T47D (cell line): Measurements from ENCODE around the gene FAAP20.

ENCODE experiments used
- DNase-seq, 2 experiments: peaks; one replicate each; pipeline versions ENCODE4 v3.0.0 to v3.0.0-alpha.2; 2011 to 2012; ENCODE audit warnings: low read depth in 1 of 2, low spot score in 1 of 2
- JUND ChIP-seq: IDR thresholded peaks from 2 replicates; pipeline ENCODE4 v1.6.1; 2012; ENCODE audit warnings: low read depth
- in situ Hi-C: cut with HindIII; loops from 2 replicates; pipeline ENCODE4 v1.10.0; 2016; ENCODE audit warnings: low sequenced_read_pairs, low pct_unique_long_range_greater_than_20kb

The FAAP20 gene

DNA sequence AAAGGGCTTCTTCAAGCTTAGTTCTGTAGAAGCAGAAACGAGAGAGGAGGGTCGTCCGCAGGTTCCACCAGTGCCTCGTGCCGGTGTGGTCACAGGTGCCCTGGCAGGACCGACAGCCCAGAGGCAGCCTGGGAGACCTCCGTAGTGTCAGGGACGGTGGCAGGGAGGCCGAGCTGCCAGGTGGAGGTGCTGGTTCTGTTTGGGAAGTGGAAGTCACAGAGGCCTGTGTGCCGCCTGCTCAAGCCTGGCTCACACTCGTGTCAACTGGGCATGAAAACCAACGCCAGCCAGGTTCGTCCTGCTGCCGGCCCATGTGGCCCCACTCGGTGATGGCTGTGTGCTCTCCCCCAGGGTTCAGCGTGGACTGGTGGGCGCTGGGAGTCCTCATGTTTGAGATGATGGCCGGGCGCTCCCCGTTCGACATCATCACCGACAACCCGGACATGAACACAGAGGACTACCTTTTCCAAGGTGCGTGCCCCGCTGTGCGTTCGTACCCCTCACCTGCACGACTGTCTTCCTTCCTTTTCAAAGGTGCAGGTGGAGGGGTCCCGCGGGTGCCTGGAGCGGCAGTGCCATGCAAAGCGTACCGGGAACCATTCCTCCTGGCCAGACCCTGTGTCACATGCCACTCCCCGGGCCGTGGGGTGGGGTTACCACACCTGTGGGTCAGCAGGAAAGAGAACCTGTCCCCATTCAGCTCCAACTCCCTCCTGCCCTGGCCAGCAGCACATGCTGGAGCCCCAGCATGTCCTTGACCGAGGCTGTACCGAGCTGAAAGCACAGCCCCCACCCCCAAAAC is 20.8 kb downstream of the FAAP20 start:
- in situ Hi-C loops = no loop called here
- DNase-seq = no peak
- no peak for TF ChIP-seq JUND

DNA sequence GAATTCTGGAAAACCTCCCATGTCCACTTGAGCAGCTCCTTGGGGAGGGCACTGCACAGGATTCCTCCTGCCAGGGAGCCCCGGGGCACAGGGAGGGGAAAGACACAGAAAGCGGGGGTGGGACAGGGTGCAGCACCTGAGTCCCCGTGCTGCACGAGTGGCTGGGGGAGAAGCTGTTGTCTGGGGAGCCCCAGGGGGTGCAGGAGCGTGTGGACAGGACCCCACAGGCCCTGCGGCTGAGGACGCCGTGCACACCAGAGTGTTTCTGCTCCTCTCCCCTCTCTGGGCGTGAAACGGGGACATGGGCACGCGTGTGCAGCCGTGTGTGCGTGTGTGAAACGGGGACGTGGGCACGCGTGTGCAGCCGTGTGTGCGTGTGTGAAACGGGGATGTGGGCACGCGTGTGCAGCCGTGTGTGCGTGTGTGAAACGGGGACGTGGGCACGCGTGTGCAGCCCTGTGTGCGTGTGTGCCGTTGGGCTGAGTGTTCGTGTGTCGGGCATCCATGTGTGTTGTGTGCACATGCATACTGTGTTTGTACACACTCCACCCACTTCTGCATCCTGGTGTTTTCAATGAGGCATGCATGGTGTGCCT is 21.9 kb downstream of the FAAP20 start:
- TF ChIP-seq JUND = no peak
- no peak for DNase-seq
- in situ Hi-C loops = no loop called here

DNA sequence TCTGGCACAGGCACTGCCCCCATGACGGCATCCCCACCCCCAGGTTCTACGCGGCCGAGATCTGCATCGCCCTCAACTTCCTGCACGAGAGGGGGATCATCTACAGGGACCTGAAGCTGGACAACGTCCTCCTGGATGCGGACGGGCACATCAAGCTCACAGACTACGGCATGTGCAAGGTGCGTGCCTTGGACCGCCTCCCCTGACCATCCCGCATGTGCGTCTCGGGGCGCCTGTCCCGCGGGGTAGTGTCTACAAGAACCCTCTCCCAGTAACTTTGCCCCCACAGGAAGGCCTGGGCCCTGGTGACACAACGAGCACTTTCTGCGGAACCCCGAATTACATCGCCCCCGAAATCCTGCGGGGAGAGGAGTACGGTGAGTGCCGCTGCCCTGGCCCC is 22.6 kb downstream of the FAAP20 start:
- in situ Hi-C loops = no loop called here
- DNase-seq = no peak
- no peak for TF ChIP-seq JUND

DNA sequence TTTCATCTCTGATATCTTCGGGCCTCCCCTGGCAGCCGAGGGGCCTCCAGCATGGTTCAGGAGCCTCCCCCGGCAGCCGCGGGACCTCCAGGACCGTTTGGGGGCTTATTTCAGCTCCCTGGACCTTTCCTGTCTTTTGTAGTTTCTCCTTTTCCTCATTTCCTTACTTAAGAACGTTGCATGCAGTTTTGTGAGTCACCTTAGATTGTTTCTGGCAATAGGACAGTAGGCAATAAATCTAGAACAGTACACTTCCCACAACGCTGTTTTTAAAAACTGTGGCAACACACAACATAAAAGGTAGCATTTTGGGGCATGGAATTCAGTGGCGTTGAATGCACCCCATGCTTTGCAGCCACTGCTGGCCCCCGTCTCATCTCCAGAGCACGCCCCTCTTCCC is 24.4 kb downstream of the FAAP20 start:
- in situ Hi-C loops = no loop called here
- DNase-seq = no peak
- no peak for TF ChIP-seq JUND

DNA sequence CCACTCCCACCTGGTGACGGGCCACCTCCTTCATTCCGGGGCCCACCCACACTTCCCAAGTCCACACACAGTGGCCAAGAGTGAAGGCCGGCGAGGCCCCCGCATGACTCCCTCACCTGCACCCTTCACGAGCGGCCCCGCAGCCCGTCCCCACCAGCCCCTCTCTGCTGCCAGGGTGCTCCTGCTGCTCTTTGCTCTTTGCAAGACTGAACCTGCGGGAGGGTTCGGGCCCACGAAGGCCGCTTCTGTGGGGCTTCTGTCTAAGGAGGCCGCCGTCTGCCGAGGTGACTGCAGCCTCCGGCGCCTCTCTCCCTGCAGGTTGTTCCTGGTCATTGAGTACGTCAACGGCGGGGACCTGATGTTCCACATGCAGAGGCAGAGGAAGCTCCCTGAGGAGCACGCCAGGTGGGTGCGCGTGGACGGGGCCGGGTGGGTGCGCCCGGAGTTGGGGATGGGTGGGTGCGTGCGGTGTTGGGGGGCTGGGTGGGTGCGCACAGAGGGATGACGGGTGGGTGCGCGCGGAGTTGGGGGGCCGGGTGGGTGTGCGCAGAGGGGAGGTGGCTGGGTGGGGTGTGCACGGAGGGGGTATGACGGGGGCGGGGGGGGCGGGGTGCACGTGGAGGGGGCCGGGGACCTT is 25.3 kb downstream of the FAAP20 start:
- in situ Hi-C loops = no loop called here
- no peak for TF ChIP-seq JUND
- DNase-seq = no peak

DNA sequence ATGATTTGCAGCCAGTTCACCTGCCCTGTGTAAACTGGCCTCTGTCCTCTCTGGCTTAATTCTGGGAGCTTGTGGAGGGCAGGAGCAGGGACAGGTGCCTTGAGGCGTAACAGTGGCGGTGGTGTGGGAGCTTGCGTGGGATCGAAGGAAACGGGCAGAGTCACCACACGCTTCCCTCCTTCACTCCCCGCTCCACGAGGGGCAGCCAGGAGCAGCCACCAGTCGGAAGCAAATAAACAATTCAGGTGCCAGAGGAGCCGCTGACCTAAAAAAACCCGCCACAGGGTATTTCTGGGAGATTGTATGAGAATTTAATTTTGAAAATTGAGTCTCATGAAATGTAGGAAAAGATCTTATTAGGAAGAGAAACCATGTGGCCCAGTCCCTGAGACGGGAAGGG is 26.0 kb downstream of the FAAP20 start:
- no peak for TF ChIP-seq JUND
- no peak for DNase-seq
- in situ Hi-C loops = no loop called here

DNA sequence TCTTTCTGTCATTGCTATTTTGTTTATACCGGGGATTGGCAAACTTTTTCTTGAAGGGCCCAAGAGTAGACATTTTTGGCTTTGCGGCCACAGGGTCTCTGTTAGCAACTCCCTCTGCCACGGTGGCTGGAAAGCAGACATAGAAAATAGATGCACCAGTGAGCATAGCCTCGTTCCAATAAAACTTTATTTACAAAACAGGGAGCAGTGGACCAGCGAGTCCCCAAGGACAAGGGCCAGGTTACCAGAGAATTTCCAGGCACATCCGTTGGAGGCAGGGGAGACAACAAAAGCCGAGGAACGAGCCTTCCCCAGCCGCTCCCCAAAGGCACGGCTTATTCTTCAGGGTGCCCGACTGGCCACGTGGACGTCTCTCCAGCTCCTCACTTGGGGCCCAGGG is 26.5 kb downstream of the FAAP20 start:
- no peak for DNase-seq
- TF ChIP-seq JUND = no peak
- in situ Hi-C loops = no loop called here

DNA sequence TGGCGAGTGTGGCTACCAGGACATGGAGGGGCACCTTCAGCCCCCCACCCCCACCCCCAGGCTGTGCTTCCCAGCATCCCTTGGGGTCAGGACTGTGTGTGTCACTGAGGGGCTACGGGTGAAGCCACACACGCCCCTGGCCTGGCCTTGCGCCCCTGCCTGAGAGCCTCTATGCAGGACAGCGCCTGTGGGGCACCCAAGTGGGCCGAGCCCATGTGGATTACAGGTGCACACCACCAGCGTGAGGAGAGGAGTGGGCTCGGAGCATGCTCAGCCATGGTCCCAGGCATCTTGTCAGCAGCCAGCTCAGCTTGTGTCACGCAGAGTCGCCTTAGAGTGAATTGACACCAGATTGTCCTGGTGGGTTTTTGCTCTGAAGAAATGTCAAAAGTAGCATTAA is 27.9 kb downstream of the FAAP20 start:
- in situ Hi-C loops = no loop called here
- no peak for TF ChIP-seq JUND

DNA sequence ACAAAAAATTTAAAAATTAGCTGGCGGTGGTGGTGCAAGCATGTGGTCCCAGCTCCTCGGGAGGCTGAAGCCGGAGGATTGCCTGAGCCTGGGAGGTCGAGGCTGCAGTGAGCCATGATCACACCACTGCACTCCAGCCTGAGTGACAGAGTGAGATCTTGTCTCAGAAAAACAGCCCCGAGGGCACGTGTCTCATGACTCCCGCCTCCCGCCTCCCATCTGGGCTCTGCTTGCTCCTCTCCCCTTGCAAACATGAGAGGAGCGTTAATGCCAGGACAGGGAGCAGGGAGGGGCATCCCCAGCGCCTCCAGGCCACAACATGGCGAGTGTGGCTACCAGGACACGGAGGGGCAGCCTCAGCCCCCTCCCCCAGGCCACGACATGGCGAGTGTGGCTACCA is 28.3 kb downstream of the FAAP20 start:
- peak in 1 of 2 experiments; percentile 52 for DNase-seq
- no peak for TF ChIP-seq JUND
- in situ Hi-C loops = no loop called here

More for the DNA sequence above, 27.9 kb downstream of the FAAP20 start:
- no peak for DNase-seq

DNA sequence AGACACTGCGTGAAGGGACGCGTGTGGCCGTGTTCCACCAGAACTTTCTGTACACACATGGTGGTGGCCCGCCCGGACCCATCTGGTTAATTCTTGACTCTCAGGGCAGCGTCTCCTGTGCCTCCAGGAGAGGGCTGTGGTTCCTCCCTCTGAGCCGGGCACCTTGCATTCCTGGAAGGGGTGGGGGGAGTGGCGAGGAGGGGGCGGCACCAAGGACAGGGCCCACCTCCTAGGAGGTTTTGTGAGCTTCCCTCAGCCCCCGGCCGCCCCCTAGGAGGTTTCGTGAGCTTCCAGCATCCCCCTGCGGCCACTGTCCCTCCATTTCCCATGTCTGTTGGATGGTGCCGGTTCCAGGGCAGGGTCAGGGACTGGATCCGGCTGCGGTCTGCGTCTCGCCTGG is 28.9 kb downstream of the FAAP20 start:
- TF ChIP-seq JUND = no peak
- DNase-seq = no peak
- in situ Hi-C loops = no loop called here

DNA sequence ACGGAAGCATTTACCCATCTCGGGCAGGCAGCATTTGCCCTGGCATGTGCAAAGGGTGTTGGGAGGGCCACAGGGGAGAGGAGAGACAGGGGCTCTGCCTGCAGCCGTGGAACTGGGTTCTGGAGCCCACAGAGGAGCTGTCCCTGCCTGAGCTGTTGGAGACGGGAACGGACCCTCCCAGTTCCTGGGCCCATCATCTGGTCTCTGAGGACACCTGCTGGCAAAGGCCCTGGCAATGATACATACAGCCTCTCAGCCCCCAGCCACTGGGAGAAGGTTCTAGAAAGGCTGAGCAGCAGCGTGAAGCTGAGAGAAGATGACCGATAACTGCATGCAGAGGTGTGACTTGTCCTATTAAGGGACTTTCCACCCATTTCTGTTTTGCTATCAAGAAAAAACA is 31.4 kb downstream of the FAAP20 start:
- no peak for TF ChIP-seq JUND
- in situ Hi-C loops = no loop called here
- DNase-seq = no peak

DNA sequence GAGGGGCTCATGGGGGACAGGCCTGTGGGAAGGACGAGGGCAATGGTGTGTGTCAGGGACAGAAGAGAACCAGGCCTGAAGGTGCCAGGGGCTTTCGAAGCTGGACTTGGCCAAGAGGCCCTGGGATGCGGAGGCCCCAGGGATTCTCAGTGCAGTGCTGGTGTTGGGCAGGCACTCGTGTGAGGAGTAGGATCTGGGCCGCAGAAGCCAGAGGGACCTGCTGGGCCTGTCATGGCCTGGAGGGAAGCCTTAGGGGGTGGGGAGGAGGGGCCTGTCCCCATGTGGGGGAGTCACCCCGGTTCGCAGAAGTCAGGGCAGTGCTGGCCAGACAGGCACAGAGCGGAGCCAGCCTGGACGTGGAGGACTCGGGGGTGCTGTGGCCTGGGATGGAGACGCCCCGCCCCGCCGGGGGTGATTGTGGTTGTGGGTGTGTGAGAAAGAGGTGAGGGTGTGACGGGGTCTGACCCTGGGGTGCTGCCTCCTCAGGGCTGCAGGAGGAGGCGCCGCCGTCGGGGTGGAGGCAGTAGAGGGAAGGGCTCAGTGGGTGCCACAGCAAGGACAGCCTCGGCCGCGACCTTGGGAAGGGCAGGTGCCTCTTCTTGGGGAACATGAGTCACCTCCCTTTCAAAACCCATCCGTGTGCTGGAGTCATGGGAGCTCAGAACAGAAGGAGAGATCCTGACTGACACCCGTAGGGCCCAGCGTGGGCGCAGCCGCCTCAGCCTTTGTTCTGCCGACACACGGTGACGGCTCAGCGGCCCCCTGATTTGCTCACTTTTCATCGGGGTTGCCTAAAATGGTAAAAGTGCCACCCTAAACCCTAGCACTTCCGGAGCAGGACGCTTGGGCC is 33.9 kb downstream of the FAAP20 start:
- DNase-seq = no peak
- in situ Hi-C loops = no loop called here
- TF ChIP-seq JUND = no peak

DNA sequence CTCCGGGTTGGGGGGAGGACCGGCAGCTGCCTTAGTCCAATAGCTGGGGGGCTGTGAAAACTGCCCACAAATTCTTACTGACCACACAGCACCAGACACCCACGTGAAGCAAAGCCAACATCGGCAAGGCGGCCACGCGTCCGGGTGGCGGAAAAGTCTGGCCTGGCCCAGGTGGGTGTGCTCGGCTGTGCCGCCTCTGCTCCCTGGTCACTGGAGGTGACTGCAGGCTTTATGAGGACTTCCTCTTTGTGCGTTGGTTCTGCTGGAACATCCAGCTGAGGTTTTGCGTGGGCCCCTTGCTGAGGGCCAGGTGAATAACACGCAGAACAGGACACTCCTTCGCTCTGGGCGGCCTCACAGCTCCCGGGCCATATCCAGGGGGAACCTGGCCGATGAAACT is 35.4 kb downstream of the FAAP20 start:
- no peak for TF ChIP-seq JUND
- in situ Hi-C loops = no loop called here

More for the DNA sequence above, 35.4 kb downstream of the FAAP20 start:
- DNase-seq = no peak
